Activated CD4-positive, CD25-positive, alpha-beta regulatory T cell treated with anti-CD3 and anti-CD28 coated beads, Interleukin-2, amount 50 U/mL, for 24 hours (primary cell): Measurements from ENCODE around the gene IQCK.
A peak's percentile ranks its signal among the peaks of the same experiment; 100 is the strongest.
"Not testable (repeated sequence)": the region's sequence is repeated elsewhere in the genome, so short reads cannot be mapped to it uniquely, and the experiment has no call there.

Experiments used
- ATAC-seq, 2 donors: fragments of 150-1000 bp; cut with Tn5 transposase; one replicate each; pipeline ENCODE4 v1.10.0; 2021; ENCODE audit warnings: mild to moderate bottlenecking in 1 of 2, moderate library complexity in 1 of 2

Gene IQCK

GRCh38 chr16:19717741-19718623 is at the start of gene IQCK, which contains the start of gene KNOP1:
Gene IQCK, plus strand, starts transcription at chr16:19718271. Its CDS starts 36 bp downstream, at chr16:19718307.
Gene KNOP1, minus strand, starts transcription at chr16:19718227. Its CDS starts 3,192 bp downstream, at chr16:19715035.
- peak; percentile 92 to 95 for ATAC-seq

GRCh38 chr16:19672378-19672777 is 45.7 kb upstream of the IQCK start:
- no peak for ATAC-seq

GRCh38 chr16:19674485-19674884 is 43.6 kb upstream of the IQCK start:
- no peak for ATAC-seq

GRCh38 chr16:19677402-19677801 is 40.7 kb upstream of the IQCK start:
- no peak for ATAC-seq

GRCh38 chr16:19678804-19679203 is 39.3 kb upstream of the IQCK start:
- no peak for ATAC-seq

- not testable (repeated sequence) for ATAC-seq
Observed at GRCh38 chr16:19679281-19679680, 38.8 kb upstream of the IQCK start.

- ATAC-seq = no peak
Observed at GRCh38 chr16:19680881-19681340, 37.2 kb upstream of the IQCK start.

GRCh38 chr16:19681637-19682036 is 36.4 kb upstream of the IQCK start:
- no peak for ATAC-seq

- no peak for ATAC-seq
Observed at GRCh38 chr16:19683453-19684236, 34.4 kb upstream of the IQCK start.

GRCh38 chr16:19685176-19685575 is 32.9 kb upstream of the IQCK start:
- no peak for ATAC-seq

- ATAC-seq = no peak
Observed at GRCh38 chr16:19687279-19687678, 30.8 kb upstream of the IQCK start.

GRCh38 chr16:19688396-19689024 is 29.6 kb upstream of the IQCK start:
- ATAC-seq = no peak

- ATAC-seq = no peak
Observed at GRCh38 chr16:19689342-19689741, 28.7 kb upstream of the IQCK start.

GRCh38 chr16:19690196-19690595 is 27.9 kb upstream of the IQCK start:
- ATAC-seq = no peak

- no peak for ATAC-seq
Observed at GRCh38 chr16:19691161-19691711, 26.8 kb upstream of the IQCK start.

- ATAC-seq = no peak
Observed at GRCh38 chr16:19694989-19695388, 23.1 kb upstream of the IQCK start.

- no peak for ATAC-seq
Observed at GRCh38 chr16:19696328-19696727, 21.7 kb upstream of the IQCK start.

- ATAC-seq = no peak
Observed at GRCh38 chr16:19696961-19697360, 21.1 kb upstream of the IQCK start.

- ATAC-seq = no peak
Observed at GRCh38 chr16:19697756-19698318, 20.2 kb upstream of the IQCK start.

- no peak for ATAC-seq
Observed at GRCh38 chr16:19698480-19699465, 19.3 kb upstream of the IQCK start.

GRCh38 chr16:19699472-19699871 is 18.6 kb upstream of the IQCK start:
- no peak for ATAC-seq
